Measurements from ENCODE around the gene RABL6.
"Not testable (repeated sequence)": the region's sequence is repeated elsewhere in the genome, so short reads cannot be mapped to it uniquely, and the experiment has no call there.

Gene RABL6

GRCh38 chr9:136823136-136824046, 15.6 kb downstream of the RABL6 start:
- no peak for DNase-seq

- DNase-seq, result no peak
Observed at GRCh38 chr9:136824496-136825225, 16.9 kb downstream of the RABL6 start.

GRCh38 chr9:136825295-136826187, 17.8 kb downstream of the RABL6 start:
- no peak for DNase-seq

- no peak for DNase-seq
Observed at GRCh38 chr9:136826188-136826541, 18.4 kb downstream of the RABL6 start.

- no peak for DNase-seq
Observed at GRCh38 chr9:136826703-136827582, 19.2 kb downstream of the RABL6 start.

- no peak for DNase-seq
Observed at GRCh38 chr9:136827794-136828473, 20.2 kb downstream of the RABL6 start.

GRCh38 chr9:136828474-136829140, 20.9 kb downstream of the RABL6 start:
- no peak for DNase-seq

- DNase-seq, result no peak
Observed at GRCh38 chr9:136829412-136829811, 21.7 kb downstream of the RABL6 start.

- DNase-seq, result no peak
Observed at GRCh38 chr9:136829981-136830885, 22.5 kb downstream of the RABL6 start.

GRCh38 chr9:136831002-136831719, 23.4 kb downstream of the RABL6 start:
- DNase-seq, result no peak

GRCh38 chr9:136831720-136832104, 24.0 kb downstream of the RABL6 start:
- no peak for DNase-seq

- DNase-seq, result no peak
Observed at GRCh38 chr9:136832581-136832980, 24.8 kb downstream of the RABL6 start.

GRCh38 chr9:136833381-136834048, 25.8 kb downstream of the RABL6 start:
- DNase-seq, result not testable (repeated sequence)

- no peak for DNase-seq
Observed at GRCh38 chr9:136835162-136835931, 27.6 kb downstream of the RABL6 start.

GRCh38 chr9:136835932-136836904, 28.5 kb downstream of the RABL6 start:
- no peak for DNase-seq

- DNase-seq, result no peak
Observed at GRCh38 chr9:136837146-136837855, 29.6 kb downstream of the RABL6 start.
